ENCODE data around the gene ALKBH8.
"Not testable (repeated sequence)": the region's sequence is repeated elsewhere in the genome, so short reads cannot be mapped to it uniquely, and the experiment has no call there.

ALKBH8 gene, protein sequence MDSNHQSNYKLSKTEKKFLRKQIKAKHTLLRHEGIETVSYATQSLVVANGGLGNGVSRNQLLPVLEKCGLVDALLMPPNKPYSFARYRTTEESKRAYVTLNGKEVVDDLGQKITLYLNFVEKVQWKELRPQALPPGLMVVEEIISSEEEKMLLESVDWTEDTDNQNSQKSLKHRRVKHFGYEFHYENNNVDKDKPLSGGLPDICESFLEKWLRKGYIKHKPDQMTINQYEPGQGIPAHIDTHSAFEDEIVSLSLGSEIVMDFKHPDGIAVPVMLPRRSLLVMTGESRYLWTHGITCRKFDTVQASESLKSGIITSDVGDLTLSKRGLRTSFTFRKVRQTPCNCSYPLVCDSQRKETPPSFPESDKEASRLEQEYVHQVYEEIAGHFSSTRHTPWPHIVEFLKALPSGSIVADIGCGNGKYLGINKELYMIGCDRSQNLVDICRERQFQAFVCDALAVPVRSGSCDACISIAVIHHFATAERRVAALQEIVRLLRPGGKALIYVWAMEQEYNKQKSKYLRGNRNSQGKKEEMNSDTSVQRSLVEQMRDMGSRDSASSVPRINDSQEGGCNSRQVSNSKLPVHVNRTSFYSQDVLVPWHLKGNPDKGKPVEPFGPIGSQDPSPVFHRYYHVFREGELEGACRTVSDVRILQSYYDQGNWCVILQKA

DNA sequence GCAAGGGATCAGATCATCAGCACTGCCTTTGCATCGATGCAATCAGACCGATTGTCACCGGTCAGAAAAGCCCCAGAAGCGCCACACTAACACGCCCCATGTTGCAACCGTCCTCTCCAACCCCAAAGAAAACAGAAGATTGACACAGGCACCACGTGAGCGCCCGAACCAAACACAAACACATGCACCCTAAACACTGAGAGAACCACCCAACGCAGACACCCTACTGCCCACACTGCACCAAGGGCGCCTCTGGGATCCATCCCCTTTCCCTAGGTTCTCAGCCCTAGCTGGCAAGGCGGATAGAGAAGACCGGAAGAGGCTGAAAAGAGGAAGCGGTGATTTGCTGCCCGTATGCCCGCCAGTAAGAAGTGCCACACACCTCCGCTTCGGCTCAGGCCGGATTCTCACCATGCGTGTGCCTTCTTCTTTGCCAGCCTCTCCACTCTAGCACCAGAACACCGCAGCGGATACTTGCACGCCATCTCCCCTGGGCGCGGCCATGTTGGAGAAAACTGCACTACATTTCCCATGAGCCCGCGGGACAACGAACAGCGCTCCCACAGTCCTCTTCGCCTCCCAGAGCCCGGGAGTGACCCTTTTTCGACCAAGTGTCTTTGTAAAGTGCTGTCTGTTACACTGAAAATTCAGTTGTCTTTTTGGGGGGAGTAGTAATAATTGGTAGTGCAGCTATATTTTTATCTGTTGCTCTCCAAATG is at the start of gene ALKBH8:
Gene ALKBH8, minus strand, starts transcription at position 517 of the 719 bp plus-strand sequence. CDS start 4,842 bp downstream, outside the sequence.
- DNase-seq (ENCODE audit: low spot score), result peak; percentile 73

DNA sequence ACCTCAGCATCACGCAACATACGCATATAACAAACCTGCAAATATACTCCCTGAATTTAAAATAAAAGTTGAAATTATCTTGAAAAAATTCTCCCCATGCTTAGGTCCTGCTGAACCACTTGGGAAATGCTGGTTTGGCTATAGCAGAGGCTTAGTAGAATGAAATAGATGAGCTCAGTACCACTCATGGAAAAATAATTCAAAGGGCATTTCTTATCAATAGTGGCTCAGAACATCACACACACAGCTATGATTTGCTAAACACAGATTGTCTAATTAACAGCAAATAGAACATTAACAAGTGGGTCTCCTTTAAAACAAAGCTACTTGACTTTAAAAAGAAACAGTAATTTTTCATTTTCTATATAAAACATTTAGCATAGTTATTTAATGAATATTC is 46.9 kb upstream of the ALKBH8 start:
- DNase-seq (ENCODE audit: low spot score), result no peak

DNA sequence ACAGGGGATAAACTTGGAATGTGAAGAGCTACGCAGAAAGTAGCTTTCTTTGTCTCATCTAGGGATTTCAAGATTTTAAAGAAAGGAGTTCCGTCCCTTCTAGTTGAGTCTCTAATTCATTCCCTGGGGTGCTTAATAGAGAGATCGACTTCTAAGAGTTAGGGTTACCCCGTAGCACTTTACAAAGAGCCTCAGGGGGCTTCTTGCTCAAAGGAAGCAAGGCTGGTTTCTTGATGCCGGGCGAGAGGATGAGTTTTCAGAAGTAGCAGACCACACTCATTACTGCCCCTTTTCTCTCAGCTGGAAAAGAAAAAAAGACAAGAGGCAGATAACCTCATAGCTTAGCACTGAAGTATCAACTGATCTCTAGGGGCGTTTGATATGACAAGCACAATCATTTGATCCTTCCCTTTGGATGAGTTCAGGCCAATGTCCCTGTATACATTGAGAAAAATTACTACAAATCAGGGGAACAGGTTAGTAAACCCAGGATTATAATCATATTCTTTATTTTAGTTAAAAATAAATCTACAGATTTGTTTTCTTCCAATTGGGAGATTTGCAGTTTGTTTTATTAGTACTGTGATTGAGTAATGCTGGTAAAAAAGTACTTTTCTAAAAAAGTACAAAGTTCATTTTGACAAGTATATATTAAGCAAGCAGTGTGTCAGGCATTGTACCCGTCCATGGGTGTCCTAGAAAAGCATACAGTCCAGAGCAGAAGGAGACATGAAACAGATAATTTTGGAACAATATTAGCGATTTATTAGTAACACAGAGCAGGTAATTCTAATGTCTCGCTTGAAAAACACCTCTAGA is 44.1 kb upstream of the ALKBH8 start:
- DNase-seq (ENCODE audit: low spot score), result no peak

DNA sequence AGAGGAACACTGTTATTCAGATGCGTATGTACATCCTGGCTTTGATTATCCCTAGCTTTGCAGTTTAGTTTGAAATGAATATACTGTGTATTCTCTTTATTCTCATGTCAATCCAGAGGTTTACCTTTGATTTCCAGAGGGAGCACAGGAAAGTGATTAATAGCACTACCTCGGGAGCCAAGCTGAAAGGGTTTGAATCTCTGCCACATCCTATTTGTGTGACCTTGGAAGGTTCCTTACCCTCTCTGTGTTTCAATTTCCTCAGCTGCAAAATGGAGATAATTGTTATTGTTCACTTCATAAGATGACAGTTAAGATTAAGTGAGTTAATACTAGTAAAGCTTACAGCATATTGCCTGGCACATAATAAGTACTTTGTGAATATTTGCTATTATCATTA is 43.3 kb upstream of the ALKBH8 start:
- no peak for DNase-seq (ENCODE audit: low spot score)

DNA sequence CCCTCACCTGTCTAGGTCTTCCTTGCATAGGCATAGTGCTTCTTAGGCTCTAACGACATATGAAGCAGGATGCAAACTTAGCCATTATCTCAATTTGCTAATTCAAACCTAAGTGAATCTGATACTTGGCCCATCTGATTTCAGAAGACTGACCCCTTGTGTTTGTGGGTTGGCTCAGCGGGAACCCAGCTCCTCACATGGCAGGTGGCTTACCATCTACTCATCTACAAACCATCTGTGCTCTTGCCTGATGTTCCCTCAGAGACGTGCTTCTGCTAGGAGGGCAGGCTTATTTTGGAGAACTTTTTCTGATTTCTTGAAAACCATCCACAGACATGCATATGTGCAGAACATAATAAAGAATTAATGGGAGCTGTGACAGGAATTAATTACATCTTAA is 40.6 kb upstream of the ALKBH8 start:
- no peak for DNase-seq (ENCODE audit: low spot score)

DNA sequence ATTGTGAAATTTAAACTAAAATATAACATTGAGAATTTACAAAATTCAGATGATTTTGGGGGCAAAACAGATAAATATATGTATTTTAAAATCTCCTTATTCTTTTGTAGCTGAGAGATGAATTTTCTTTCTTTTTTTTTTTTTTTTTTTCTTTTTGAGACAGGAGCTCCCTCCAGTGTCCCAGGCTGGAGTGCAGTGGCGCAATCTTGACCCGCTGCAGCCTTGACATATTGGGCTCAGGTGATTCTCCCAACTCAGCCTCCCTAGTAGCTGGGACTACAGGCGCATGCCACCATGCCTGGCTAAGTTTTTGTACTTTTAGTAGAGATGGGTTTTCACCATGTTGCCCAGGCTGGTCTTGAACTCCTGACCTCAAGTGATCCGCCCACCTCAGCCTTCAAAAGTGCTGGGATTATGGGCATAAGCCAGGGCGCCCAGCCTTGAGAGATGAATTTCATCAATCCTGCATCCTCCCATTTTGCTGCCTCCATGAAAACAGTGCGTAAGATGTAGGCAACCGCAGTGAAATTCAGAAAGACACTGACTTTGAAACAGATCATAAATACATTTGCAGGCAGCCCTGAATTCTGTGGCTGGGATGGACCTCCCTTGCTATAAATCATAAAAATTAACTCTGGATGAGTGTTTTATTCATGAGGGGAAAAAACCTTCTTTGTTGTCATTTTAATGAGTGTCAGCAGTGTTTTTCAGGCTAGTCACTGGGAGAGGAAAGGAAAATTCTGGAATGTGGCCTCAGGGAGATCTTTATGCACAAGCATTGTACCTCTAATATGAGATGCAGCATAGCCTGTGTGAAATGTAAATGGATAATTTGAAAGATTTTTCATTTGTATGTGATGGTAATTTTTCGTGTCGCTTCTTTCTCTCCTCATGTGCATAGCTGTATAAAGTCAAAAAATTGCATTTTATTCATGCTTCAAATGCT is 39.8 kb upstream of the ALKBH8 start:
- no peak for DNase-seq (ENCODE audit: low spot score)

DNA sequence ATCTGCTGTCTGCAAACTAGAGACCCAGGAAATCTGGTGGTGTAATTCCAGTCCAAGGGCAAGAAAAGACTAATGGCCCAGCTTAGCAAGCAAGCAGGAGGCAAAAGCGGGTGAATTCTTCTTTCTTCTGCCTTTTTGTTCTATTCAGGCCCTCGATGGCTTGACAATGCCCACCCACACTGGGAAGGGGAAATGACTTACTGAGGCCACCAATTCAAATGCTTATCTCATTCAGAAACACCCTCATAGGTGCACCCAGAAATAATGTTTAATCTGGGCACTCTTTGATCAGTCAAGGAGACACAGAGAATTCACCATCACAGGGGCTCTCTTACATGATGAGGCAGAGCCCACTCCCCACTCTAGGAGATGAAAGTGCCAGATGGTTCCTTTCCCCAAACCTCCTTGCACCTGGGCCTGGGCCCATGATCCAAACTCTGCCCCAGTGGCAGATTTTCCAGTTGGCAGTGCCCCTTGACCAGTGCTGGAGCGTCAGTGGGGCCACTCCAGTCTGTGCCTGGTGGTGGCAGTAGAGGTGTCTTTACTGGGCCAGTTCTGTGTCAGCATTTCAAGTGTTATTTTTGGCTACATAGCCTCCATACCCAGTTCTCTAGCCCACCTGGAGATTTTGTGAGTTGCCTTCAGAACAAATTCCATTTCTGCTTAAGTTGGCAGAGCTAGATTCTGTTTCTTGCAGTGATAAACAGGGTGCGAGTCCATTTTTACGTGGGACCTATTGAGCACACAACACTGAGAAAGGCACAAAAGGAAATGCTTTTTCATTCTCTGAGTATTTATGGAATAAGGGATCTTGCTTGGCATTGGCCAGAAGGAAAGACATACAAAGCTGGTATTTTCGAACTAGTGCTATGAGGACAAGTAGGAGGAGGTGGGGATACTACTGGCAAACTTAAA is 32.9 kb upstream of the ALKBH8 start:
- no peak for DNase-seq (ENCODE audit: low spot score)

DNA sequence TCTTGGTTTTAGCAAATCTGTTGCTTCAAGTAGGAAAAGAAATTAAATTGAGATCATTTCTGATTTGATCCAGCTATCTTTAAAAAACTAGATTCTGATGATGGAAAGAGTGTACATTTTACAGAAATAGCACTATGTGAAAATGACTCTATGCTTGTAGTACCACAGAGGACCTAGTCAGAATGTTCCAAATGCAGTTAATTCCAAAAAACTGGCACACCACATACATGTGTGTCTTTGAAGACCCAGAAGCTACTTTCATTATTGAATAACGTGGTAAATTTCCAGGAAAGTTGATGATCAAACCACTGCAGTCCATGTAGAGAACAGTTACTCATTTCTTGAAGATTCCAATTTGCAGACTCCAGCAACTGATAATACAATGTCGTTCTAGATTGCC is 29.2 kb upstream of the ALKBH8 start:
- no peak for DNase-seq (ENCODE audit: low spot score)

DNA sequence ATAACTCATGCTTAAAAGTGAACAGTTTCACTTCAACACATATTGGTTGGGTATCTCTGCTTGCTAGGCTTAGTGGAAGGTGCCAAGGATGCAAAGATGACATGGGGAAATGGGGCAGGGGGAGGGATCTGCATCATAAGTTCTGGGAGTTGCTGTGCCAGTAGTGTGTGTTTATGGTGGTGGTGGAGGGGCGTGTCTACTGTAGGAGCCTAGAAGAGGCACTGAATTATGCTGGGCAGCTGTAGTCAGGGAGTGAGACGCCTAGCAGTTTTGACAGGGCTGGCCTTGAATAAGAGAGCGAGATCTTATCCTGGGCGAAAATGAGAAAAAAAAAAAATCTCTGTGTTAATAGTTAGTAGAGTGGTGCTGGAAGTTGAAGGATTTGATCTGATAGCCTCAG is 28.4 kb upstream of the ALKBH8 start:
- no peak for DNase-seq (ENCODE audit: low spot score)

DNA sequence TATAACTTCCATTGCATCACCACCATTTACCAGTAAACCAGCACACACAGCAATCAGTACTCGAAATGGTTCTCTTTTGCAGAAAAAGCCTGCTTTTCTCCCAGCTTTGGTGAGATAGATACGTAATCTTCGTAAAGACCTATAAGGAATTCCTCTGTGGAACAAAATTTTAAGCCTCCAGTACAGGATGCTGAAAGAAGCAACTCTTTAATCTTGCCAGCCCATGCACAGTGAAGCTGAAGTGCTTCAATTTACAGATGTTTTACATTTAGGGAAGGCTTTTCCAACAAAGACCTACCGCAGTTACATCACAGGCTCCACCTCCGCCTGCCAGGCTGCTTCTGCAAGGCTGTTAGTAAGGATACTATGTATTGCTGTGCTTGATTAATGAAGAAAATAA is 27.3 kb upstream of the ALKBH8 start:
- DNase-seq (ENCODE audit: low spot score), result no peak

DNA sequence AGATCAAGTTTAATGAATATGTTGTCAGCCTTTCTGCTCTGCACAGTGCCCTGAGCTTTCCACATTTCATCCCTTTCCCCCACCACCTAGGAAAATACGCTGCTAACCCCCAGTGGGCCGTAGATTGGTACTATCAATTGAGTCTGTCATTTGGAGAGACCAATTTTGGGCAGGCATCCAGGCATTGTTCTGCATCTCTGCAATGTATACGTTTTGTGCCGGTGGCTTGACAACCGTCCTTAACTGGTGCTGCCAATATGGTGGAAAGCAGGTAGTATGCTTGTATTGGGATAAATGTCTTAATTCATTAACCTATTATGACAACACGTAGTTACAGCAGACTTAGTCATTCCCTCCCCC is 26.7 kb upstream of the ALKBH8 start:
- no peak for DNase-seq (ENCODE audit: low spot score)

DNA sequence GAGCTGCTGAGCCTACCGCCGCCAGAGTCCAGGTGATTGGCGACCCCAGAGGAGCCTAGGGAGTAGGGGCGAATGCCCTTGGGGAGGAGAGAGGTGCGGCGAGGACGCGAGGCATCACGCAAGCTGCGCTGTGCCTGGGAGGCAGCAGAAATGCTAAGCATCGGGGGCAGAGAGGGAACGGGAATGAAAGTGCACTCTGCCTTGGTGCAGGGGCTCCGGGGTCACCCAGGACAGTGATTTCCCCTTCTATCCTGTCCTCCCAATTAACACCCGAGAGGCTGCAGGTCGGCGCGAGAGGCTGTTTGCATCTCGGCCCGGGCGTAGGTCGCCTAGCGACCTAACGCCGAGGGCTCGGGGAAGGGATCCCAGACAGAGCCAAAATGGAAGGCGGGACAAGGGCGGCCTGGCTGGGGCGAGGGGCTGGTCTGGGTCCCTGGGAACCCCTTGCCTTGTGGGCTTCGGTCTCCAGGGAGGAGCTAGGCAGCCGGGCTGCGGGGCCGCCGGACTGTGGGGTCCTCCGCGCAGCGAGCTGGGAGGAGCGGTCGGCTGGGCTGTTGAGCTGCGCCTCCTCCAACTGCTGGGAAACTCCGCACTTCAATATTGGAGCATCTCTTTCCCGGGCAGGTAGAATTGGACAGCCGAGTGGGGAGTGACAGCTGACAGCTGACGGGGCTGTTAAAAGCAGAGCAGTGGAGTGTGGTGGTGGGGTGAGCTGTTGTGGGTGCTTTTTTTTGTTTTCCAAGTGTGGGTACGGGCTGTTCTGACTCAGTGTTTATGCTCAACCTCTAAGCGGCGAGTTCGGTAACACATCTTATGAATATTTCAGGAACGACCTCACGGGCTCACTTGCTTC is 26.1 kb upstream of the ALKBH8 start:
- DNase-seq (ENCODE audit: low spot score), result peak; percentile 3

DNA sequence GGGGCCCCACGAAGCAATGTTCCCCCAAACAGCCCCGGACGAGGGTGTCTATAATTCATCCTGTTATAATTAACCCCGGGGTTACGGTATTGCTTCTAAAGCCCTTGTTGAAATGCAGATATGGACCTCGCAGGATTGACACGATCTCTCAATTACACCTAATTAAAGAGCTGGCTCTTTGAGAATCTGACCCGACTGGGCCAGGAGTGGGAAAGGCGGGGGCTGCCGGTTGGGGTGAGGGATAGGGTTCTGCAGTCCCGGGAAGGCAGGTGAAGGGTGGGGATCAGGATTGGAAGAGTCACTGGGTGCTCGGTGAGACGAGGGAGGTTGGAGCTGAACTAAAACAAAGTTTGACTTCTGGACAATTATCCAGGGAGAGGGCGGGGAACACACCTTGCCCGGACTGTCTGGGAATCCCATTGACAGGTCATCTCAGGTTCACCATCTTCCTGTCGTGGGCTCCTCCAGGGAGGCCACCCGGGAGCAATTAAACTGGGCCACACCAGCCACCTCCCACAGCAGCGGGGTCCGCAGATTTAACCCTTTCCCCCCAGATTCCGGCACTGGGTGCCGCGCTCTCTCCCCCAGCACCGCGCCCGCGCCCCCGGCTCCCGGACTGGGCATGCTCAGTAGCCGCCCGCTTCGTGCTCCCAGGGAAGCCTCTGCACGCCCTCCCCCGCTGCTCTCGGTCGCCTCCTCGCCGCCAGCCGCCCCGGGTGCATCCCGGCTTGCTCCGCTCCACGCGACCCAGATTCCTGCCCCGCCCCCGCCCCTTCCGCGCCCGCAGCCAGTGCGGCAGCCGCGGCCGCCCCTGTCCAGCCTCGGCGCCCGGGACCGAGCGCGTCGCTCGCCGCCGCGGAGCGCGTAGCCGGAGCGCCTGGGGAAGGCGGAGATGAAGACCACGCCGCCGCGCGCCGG is 25.2 kb upstream of the ALKBH8 start, which contains the start of gene ELMOD1:
Gene ELMOD1, plus strand, starts transcription at position 688 of the 918 bp plus-strand sequence. CDS start 27,043 bp downstream, outside the sequence.
- DNase-seq (ENCODE audit: low spot score), result no peak

DNA sequence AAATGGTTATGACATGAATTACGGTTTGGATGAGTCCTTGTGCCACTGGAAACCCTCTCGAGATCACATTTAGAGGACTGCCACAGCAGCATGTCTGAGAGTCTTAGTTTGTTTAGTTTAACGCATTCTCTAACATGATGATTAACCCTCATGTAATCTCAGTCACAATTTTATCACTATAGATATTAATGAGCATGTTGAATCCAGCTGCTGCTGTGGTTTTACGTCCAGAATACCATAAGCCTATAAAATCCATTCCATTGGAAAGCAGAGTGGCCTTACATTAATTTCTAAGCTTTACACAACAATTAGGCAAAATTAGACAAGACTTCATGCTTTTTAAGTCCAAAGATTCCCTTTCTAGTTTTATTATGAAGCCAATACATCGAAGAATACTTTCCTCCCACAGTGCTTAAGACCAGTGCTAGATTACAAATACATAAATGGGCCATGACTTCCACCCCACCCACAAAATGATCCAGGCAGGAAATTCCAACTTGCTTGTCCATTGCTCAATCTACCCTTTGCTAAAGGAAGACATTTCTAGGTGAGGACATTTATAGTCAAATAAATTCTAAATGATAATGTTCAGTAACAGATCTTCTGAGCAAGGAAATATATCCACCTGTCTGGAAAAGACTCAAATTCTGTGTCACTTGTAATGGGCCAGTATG is 21.9 kb upstream of the ALKBH8 start:
- DNase-seq (ENCODE audit: low spot score), result no peak

DNA sequence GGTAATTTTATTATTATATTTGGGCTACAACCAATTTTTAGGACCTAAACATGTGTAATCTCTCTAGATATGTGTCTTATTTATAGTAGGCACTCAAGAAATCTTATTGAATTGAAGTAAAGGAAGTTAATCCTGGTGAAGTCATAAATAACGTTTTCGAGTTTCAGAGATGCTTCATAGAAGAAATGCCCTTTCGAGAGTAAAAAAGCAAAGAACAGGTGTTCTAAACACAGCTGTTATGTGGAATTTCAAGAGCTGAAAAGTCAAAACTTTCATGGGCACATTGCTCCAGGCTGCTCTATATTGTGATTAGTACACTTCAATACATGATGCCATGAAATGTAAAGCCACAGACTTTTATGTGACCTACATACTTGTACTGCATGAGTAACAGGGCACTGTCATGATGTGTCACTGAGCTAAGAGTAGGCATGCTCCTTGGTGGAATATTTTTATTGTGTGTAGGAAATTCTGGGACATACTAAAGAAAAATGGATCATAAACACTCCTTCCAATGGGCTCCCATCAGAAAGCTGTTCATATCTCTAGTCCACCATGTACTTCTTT is 18.2 kb upstream of the ALKBH8 start:
- DNase-seq (ENCODE audit: low spot score), result no peak

DNA sequence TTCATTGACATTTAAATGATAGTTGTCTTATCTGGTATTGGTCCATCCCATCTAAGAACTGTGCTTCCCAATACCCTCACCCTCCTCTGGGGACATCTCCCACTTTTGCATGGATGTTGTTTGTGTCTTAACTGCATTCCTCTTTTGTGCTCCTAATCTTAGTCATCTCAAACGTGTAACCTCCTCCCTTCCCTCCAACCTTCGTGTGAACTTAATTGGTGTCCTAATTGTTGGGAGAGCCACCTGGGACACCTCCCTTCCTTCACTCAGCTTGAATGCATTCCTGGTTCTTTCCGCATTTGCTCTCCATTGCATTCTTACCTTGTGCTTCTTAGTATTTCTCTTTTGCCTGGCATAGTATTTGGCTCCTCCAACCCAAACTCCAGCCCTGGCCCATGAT is 15.6 kb upstream of the ALKBH8 start:
- no peak for DNase-seq (ENCODE audit: low spot score)

DNA sequence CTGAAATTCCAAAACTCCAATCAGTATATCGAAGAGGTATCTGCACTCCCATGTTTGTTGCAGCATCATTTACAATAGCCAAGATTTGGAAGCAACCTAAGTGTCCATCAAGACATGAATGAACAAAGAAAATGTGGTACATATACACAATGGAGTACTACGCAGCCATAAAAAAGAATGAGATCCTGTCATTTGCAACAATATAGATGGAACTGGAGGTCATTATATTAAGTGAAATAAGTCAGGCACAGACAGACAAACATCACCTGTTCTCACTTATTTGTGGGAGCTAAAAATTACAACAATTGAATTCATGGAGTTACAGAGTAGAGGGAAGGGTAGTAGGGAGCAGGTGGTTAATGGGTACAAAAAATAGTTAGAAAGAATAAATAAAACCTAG is 13.6 kb upstream of the ALKBH8 start:
- not testable (repeated sequence) for DNase-seq (ENCODE audit: low spot score)
